HepG2 (cell line): Measurements from ENCODE around the gene SIX5. TPM values are rescaled to one million over a fixed set of nuclear protein-coding genes. Genes with fewer than 3 reads are reported as not detected.

Source experiments
- HMGA1 ChIP-seq: sonication (generic); formaldehyde crosslinking; conservative IDR thresholded peaks from 2 replicates; pipeline ENCODE4 v1.4.0; 2020; ENCODE audit warnings: missing genetic modification reagents
- KLF11 ChIP-seq: IDR thresholded peaks from 2 replicates; pipeline ENCODE4 v1.6.1; 2016; ENCODE audit warnings: missing compliant biosample characterization
- MXI1 ChIP-seq: IDR thresholded peaks from 3 replicates; pipeline ENCODE4 v1.6.1; 2012; ENCODE audit warnings: low read depth, low read length, inconsistent platforms, borderline replicate concordance
- ONECUT2 ChIP-seq: sonication (generic); formaldehyde crosslinking; IDR thresholded peaks from 2 replicates; pipeline ENCODE4 v1.4.0; 2020; ENCODE audit warnings: missing genetic modification reagents
- POGK ChIP-seq: sonication (generic); formaldehyde crosslinking; conservative IDR thresholded peaks from 2 replicates; pipeline ENCODE4 v1.8.0; 2022; ENCODE audit warnings: mild to moderate bottlenecking, moderate library complexity, missing genetic modification reagents
- PPARG ChIP-seq: conservative IDR thresholded peaks from 2 replicates; pipeline ENCODE4 v1.6.1; 2016; ENCODE audit warnings: missing biosample characterization, missing genetic modification reagents
- RAD21 ChIP-seq: fragments of 450-650 bp; formaldehyde crosslinking; IDR thresholded peaks from 2 replicates; pipeline ENCODE4 v1.5.0; 2020; ENCODE audit warnings: mild to moderate bottlenecking
- SIN3A ChIP-seq: IDR thresholded peaks from 2 replicates; pipeline ENCODE4 v1.6.1; 2011; ENCODE audit warnings: low read depth, mild to moderate bottlenecking, control low read depth, low read length, borderline replicate concordance
- STAG1 ChIP-seq: sonication (generic); formaldehyde crosslinking; IDR thresholded peaks from 2 replicates; pipeline ENCODE4 v1.4.0; 2020; ENCODE audit warnings: missing genetic modification reagents
- XRCC5 ChIP-seq: fragments of 200-400 bp; formaldehyde crosslinking; optimal IDR thresholded peaks from 2 replicates; pipeline ENCODE3; 2017; ENCODE audit warnings: mild to moderate bottlenecking, low read length
- ZBTB38 ChIP-seq: sonication (generic); formaldehyde crosslinking; IDR thresholded peaks from 2 replicates; pipeline ENCODE4 v1.5.1; 2020; ENCODE audit warnings: mild to moderate bottlenecking, missing genetic modification reagents
- ZKSCAN8 ChIP-seq: IDR thresholded peaks from 2 replicates; pipeline ENCODE4 v1.6.1; 2016; ENCODE audit warnings: borderline replicate concordance, missing genetic modification reagents, missing compliant biosample characterization
- ZNF17 ChIP-seq: sonication (generic); formaldehyde crosslinking; IDR thresholded peaks from 2 replicates; pipeline ENCODE4 v1.5.0; 2020; ENCODE audit warnings: mild to moderate bottlenecking, missing genetic modification reagents
- ZNF235 ChIP-seq: sonication (generic); formaldehyde crosslinking; IDR thresholded peaks from 2 replicates; pipeline ENCODE4 v1.8.1; 2023; ENCODE audit warnings: mild to moderate bottlenecking, missing genetic modification reagents, borderline replicate concordance
- ZNF776 ChIP-seq: sonication (generic); formaldehyde crosslinking; IDR thresholded peaks from 2 replicates; pipeline ENCODE4 v1.4.0; 2020; ENCODE audit warnings: mild to moderate bottlenecking, missing genetic modification reagents
- ZSCAN20 ChIP-seq: sonication (generic); formaldehyde crosslinking; IDR thresholded peaks from 2 replicates; pipeline ENCODE4 v1.4.0; 2020; ENCODE audit warnings: missing genetic modification reagents, mild to moderate bottlenecking, borderline replicate concordance
- ZSCAN5A ChIP-seq: sonication (generic); formaldehyde crosslinking; IDR thresholded peaks from 2 replicates; pipeline ENCODE4 v1.8.0; 2022; ENCODE audit warnings: mild to moderate bottlenecking, missing genetic modification reagents, borderline replicate concordance
- polyA plus RNA-seq, 8 experiments: library from polyadenylated mRNA; depleted of rRNA in 3 of 8; stranded (reverse) in 7 of 8; unstranded in 1 of 8; fragments of >200 nt; fragmentation: Illumina TruSeq in 4 of 8; extraction: Trizol in 4 of 8; gene quantifications; 2 replicates each; pipeline versions ENCODE4 v1.2.1 to v1.2.3, GENCODE V29; 2011 to 2016; ENCODE audit warnings: low read depth in 4 of 8, missing spikeins in 1 of 8, mixed read lengths in 1 of 8; ENCODE audit not compliant: insufficient read depth in 1 of 8
- total RNA-seq, 5 experiments: library from RNA; depleted of rRNA; stranded (reverse); fragments of >200 nt; fragmentation: Illumina TruSeq; extraction: Trizol; gene quantifications; 2 replicates each; pipeline ENCODE4 v1.2.3, GENCODE V29; 2016; ENCODE audit warnings: low read depth in 1 of 5
- TF ChIP-seq, protein P1 (sequence below): conservative IDR thresholded peaks from 2 replicates; pipeline ENCODE4 v1.6.1; 2018; ENCODE audit warnings: missing genetic modification reagents
- TF ChIP-seq, protein P2 (sequence below): sonication (generic); formaldehyde crosslinking; IDR thresholded peaks from 2 replicates; pipeline ENCODE4 v1.5.1; 2020; ENCODE audit warnings: mild to moderate bottlenecking, missing genetic modification reagents, moderate library complexity
- TF ChIP-seq, protein P3 (sequence below): sonication (generic); formaldehyde crosslinking; IDR thresholded peaks from 2 replicates; pipeline ENCODE4 v1.5.0; 2020; ENCODE audit warnings: missing genetic modification reagents

The SIX5 gene
- total and polyA plus RNA-seq, 2 of the 13 experiments (the other 11 are each of a cell fraction or from before 2014, with no cell fraction given): 7.7 to 10.5 TPM

GRCh38 chr19:45779231-45780145 lies 10.4 kb upstream of the SIX5 start (continued):
- TF ChIP-seq POGK (CRISPR knock-in tag) (no peak), ZSCAN20 (CRISPR knock-in tag) (no peak), MXI1 (0 out of 3 replicates have a peak, but pooled peaks have one; percentile 7), HMGA1 (CRISPR knock-in tag) (no peak), STAG1 (CRISPR knock-in tag) (peak; percentile 25; the same call in 1 of the 2 replicates), ZNF17 (no peak), ZNF235 (0 out of 2 replicates have a peak, but pooled peaks have one; percentile 51), KLF11 (CRISPR knock-in tag) (no peak), SIN3A (no peak), ZSCAN5A (no peak), ONECUT2 (no peak), XRCC5 (peak; percentile 62), ZBTB38 (CRISPR knock-in tag) (0 out of 2 replicates have a peak, but pooled peaks have one; percentile 18), ZNF776 (CRISPR knock-in tag) (no peak), RAD21 (CRISPR knock-in tag) (no peak), PPARG (CRISPR knock-in tag) (no peak), ZKSCAN8 (CRISPR knock-in tag) (no peak)
- TF ChIP-seq, protein P1, sequence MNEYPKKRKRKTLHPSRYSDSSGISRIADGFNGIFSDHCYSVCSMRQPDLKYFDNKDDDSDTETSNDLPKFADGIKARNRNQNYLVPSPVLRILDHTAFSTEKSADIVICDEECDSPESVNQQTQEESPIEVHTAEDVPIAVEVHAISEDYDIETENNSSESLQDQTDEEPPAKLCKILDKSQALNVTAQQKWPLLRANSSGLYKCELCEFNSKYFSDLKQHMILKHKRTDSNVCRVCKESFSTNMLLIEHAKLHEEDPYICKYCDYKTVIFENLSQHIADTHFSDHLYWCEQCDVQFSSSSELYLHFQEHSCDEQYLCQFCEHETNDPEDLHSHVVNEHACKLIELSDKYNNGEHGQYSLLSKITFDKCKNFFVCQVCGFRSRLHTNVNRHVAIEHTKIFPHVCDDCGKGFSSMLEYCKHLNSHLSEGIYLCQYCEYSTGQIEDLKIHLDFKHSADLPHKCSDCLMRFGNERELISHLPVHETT (CRISPR knock-in tag): no peak
- TF ChIP-seq, protein P2, sequence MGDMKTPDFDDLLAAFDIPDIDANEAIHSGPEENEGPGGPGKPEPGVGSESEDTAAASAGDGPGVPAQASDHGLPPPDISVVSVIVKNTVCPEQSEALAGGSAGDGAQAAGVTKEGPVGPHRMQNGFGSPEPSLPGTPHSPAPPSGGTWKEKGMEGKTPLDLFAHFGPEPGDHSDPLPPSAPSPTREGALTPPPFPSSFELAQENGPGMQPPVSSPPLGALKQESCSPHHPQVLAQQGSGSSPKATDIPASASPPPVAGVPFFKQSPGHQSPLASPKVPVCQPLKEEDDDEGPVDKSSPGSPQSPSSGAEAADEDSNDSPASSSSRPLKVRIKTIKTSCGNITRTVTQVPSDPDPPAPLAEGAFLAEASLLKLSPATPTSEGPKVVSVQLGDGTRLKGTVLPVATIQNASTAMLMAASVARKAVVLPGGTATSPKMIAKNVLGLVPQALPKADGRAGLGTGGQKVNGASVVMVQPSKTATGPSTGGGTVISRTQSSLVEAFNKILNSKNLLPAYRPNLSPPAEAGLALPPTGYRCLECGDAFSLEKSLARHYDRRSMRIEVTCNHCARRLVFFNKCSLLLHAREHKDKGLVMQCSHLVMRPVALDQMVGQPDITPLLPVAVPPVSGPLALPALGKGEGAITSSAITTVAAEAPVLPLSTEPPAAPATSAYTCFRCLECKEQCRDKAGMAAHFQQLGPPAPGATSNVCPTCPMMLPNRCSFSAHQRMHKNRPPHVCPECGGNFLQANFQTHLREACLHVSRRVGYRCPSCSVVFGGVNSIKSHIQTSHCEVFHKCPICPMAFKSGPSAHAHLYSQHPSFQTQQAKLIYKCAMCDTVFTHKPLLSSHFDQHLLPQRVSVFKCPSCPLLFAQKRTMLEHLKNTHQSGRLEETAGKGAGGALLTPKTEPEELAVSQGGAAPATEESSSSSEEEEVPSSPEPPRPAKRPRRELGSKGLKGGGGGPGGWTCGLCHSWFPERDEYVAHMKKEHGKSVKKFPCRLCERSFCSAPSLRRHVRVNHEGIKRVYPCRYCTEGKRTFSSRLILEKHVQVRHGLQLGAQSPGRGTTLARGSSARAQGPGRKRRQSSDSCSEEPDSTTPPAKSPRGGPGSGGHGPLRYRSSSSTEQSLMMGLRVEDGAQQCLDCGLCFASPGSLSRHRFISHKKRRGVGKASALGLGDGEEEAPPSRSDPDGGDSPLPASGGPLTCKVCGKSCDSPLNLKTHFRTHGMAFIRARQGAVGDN (CRISPR knock-in tag): peak; percentile 38; the same call in 1 of the 2 replicates
- TF ChIP-seq, protein P3, sequence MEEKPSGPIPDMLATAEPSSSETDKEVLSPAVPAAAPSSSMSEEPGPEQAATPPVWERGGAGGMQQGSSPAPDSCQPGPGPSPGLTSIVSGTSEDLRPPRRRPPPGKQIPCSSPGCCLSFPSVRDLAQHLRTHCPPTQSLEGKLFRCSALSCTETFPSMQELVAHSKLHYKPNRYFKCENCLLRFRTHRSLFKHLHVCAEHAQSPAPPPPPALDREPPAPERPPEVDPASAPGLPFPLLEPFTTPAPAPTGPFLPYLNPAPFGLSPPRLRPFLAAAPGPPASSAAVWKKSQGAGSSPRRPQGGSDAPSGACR: no peak
